Hematopoietic multipotent progenitor cell treated with erythropoietin and hydrocortisone succinate and interleukin-3 and kit ligand, for 8 days (in vitro differentiated cells): ENCODE measurements around the gene ZCRB1.

ENCODE experiments used
- DNase-seq: peaks from one replicate; pipeline ENCODE4 v3.0.0-alpha.2; 2015

ZCRB1 gene

GRCh38 chr12:42277396-42278127 lies 48.3 kb downstream of the ZCRB1 start:
- DNase-seq: no peak

GRCh38 chr12:42275499-42275898 lies 50.4 kb downstream of the ZCRB1 start:
- no peak for DNase-seq

GRCh38 chr12:42273706-42274105 lies 52.2 kb downstream of the ZCRB1 start:
- DNase-seq: no peak

- DNase-seq: no peak
Measured at GRCh38 chr12:42270596-42270995, 55.3 kb downstream of the ZCRB1 start.

- DNase-seq: no peak
Measured at GRCh38 chr12:42267413-42268190, 58.3 kb downstream of the ZCRB1 start.

- DNase-seq: no peak
Measured at GRCh38 chr12:42266579-42267230, 59.2 kb downstream of the ZCRB1 start.

- DNase-seq: no peak
Measured at GRCh38 chr12:42262271-42262670, 63.6 kb downstream of the ZCRB1 start.
